Adrenal gland (tissue), 12 donors: ENCODE results near the gene ARPIN. TPM values are rescaled to one million over a fixed set of nuclear protein-coding genes. Genes with fewer than 3 reads are reported as not detected.

Experiments used
- DNase-seq, 7 donors: peaks; one replicate each; pipeline ENCODE4 v3.0.0-alpha.2; 2019 to 2020
- H3K27ac ChIP-seq, 5 donors: fragments of 200-600 bp; sonication (generic) in 4 of 5; 1 replicate in 3 of 5; 2 replicates in 2 of 5; pipeline versions ENCODE4 v1.5.1 to v1.8.0; 2016 to 2020; ENCODE audit warnings: mild to moderate bottlenecking in 1 of 5
- H3K27me3 ChIP-seq: fragments of 200-600 bp; 2 replicates; pipeline ENCODE4 v1.8.0; 2021
- H3K36me3 ChIP-seq, 2 donors: fragments of 200-600 bp; replicated peaks in 1 of 2; 1 replicate in 1 of 2; 2 replicates in 1 of 2; pipeline versions ENCODE4 v1.5.1 to v1.8.0; 2018 to 2022
- H3K4me1 ChIP-seq, 2 donors: fragments of 200-600 bp; replicated peaks in 1 of 2; 1 replicate in 1 of 2; 2 replicates in 1 of 2; pipeline versions ENCODE4 v1.5.1 to v1.8.0; 2018 to 2021
- H3K4me3 ChIP-seq, 4 donors: fragments of 200-600 bp; sonication (generic) in 3 of 4; one replicate each; pipeline ENCODE4 v1.5.1; 2016 to 2018
- H3K9me3 ChIP-seq, 3 donors: fragments of 200-600 bp; sonication (generic) in 1 of 3; replicated peaks in 1 of 3; 1 replicate in 2 of 3; 2 replicates in 1 of 3; pipeline versions ENCODE4 v1.5.1 to v1.8.0; 2016 to 2021
- CTCF ChIP-seq, 6 experiments: fragments of 450-650 bp in 4 of 6; fragments of 200-600 bp in 2 of 6; sonication (generic) in 1 of 6; IDR thresholded peaks; 1 replicate in 5 of 6; 2 replicates in 1 of 6; pipeline versions ENCODE4 v1.5.1 to v1.8.0; 2016 to 2021; ENCODE audit warnings: antibody characterized with exemption in 6 of 6, mild to moderate bottlenecking in 2 of 6, moderate library complexity in 1 of 6
- POLR2A ChIP-seq, 2 donors: fragments of 450-650 bp; IDR thresholded peaks; one replicate each; pipeline ENCODE4 v1.6.1; 2017; ENCODE audit warnings: antibody characterized with exemption in 2 of 2, mild to moderate bottlenecking in 2 of 2, moderate library complexity in 1 of 2
- WGBS, 4 donors: extraction: QIAGEN DNeasy Blood & Tissue Kit in 2 of 4; methylation state at CpG; one replicate each; pipeline versions ENCODE4 v1.1.5 to v1.1.7; 2013 to 2017; 5-methylcytosine and 5-hydroxymethylcytosine counted together
- intact Hi-C, 2 donors: fragments of 100-400 bp; cut with DNase I; formaldehyde crosslinking; loops; one replicate each; pipeline versions ENCODE4 v1.14.1 to v1.15.0; 2022 to 2023
- polyA plus RNA-seq, 3 donors: library from polyadenylated mRNA; stranded (reverse); fragments of 200-250 nt in 2 of 3; fragments of 350-450 nt in 1 of 3; fragmentation: Illumina TruSeq in 1 of 3; extraction: RNeasy Lipid Tissue Mini Kit (QIAGEN cat#74804) in 1 of 3; gene quantifications; one replicate each; pipeline ENCODE4 v1.2.3, GENCODE V29; 2013 to 2014
- total RNA-seq, 9 donors: library from RNA; depleted of rRNA in 4 of 9; stranded (reverse); fragments of >200 nt in 4 of 9; fragments of 120-200 nt in 1 of 9; fragmentation: NEBNext Ultra II Directional in 1 of 9; extraction: Animal tissue kit (Norgen Biotek cat#: 25700) in 1 of 9; gene quantifications; one replicate each; pipeline versions ENCODE4 v1.1.0 to v1.2.4, GENCODE V29; 2013 to 2023
- donor health status: healthy with polysubstance abuse.
- donor health status: Bipolar disorder and iron deficiency.
- donor health status: DM: yes; HTN: yes; CAD: no.
- donor health status: DM: no; HTN: no; CAD: no.
- donor health status: DM: no; HTN: no; CAD: no.
- donor health status: DM: yes; HTN: yes; CAD: no.

The ARPIN gene
- total and polyA plus RNA-seq, 12 donors, result 5.6 to 18.2 (median 9.1) TPM

GRCh38 chr15:89908226-89908625 lies 4.5 kb downstream of the ARPIN start:
- 93 to 97% (median 95%) methylated on average over 13 to 16 of the region's 16 CpGs for WGBS, 4 donors
- H3K36me3 ChIP-seq, result peaks cover 0 to 11% of the 10 kb centered on the region in 2 donors
- TF ChIP-seq POLR2A (IDR thresholded peaks at IDR 0.05) (no peak), CTCF (IDR thresholded peaks at IDR 0.05) (no peak)
- H3K4me3 ChIP-seq, result no peak overlapping the region
- no peaks in the 10 kb centered on the region for H3K9me3 ChIP-seq
- peak in 1 of 7 donors; percentile 42 for DNase-seq
- H3K27ac ChIP-seq, result no peak overlapping the region
- no peaks in the 10 kb centered on the region for H3K27me3 ChIP-seq
- H3K4me1 ChIP-seq, result peaks cover 8 to 13% of the 10 kb centered on the region in 2 donors
- intact Hi-C loops, result loop anchor here in 1 of 2 donors (10.0 kb wide), 1 partner anchor 177 kb away; no protein-coding TSS in a partner anchor

GRCh38 chr15:89907289-89907688 lies 5.5 kb downstream of the ARPIN start:
- WGBS, 4 donors, result 93 to 96% (median 95%) methylated on average over 7 of the region's 7 CpGs
- Histone ChIP-seq H3K27ac (no peak overlapping the region), H3K9me3 (no peaks in the 10 kb centered on the region), H3K4me3 (no peak overlapping the region), H3K4me1 (peaks cover 3 to 9% of the 10 kb centered on the region in 2 donors), H3K36me3 (peaks cover 0 to 17% of the 10 kb centered on the region in 2 donors), H3K27me3 (no peaks in the 10 kb centered on the region)
- peak in 1 of 7 donors; percentile 39 for DNase-seq
- intact Hi-C loops, result loop anchor here in 1 of 2 donors (10.0 kb wide), 1 partner anchor 178 kb away; no protein-coding TSS in a partner anchor
- no peak for TF ChIP-seq CTCF (IDR thresholded peaks at IDR 0.05)
- no peak for TF ChIP-seq POLR2A (IDR thresholded peaks at IDR 0.05)

- Histone ChIP-seq H3K27ac (no peak overlapping the region), H3K4me3 (no peak overlapping the region), H3K9me3 (no peaks in the 10 kb centered on the region), H3K27me3 (no peaks in the 10 kb centered on the region), H3K36me3 (peaks cover 0 to 22% of the 10 kb centered on the region in 2 donors), H3K4me1 (no peaks in the 10 kb centered on the region)
- WGBS, 4 donors, result 94 to 98% (median 95%) methylated on average over 5 of the region's 5 CpGs
- DNase-seq, result peak in 2 of 7 donors; percentile 5 to 35
- intact Hi-C loops, result loop anchor here in 1 of 2 donors (10.0 kb wide), 1 partner anchor 179 kb away; no protein-coding TSS in a partner anchor
- TF ChIP-seq CTCF (IDR thresholded peaks at IDR 0.05) (no peak), POLR2A (IDR thresholded peaks at IDR 0.05) (no peak)
Measured at GRCh38 chr15:89905846-89906378, 6.8 kb downstream of the ARPIN start.

GRCh38 chr15:89904519-89904918 lies 8.2 kb downstream of the ARPIN start:
- no peak overlapping the region for H3K27ac ChIP-seq
- no peaks in the 10 kb centered on the region for H3K9me3 ChIP-seq
- no peaks in the 10 kb centered on the region for H3K4me1 ChIP-seq
- TF ChIP-seq CTCF (IDR thresholded peaks at IDR 0.05), result no peak
- TF ChIP-seq POLR2A (IDR thresholded peaks at IDR 0.05), result no peak
- intact Hi-C loops, result loop anchor here in 1 of 2 donors (10.0 kb wide), 1 partner anchor 180 kb away; no protein-coding TSS in a partner anchor
- no peak overlapping the region for H3K4me3 ChIP-seq
- WGBS, 4 donors, result 92 to 98% (median 97%) methylated on average over 4 to 5 of the region's 5 CpGs; no CpG with 5 or more reads in 1 of the 4 donors
- peak in 1 of 7 donors; percentile 42 for DNase-seq
- H3K27me3 ChIP-seq, result no peaks in the 10 kb centered on the region
- H3K36me3 ChIP-seq, result peaks cover 0 to 22% of the 10 kb centered on the region in 2 donors
